Activated naive CD4-positive, alpha-beta T cell treated with anti-CD3 and anti-CD28 coated beads, Interleukin-2, amount 50 U/mL, for 24 hours (primary cell): Measurements from ENCODE around the gene GRAP.

Experiments used
- H3K27ac Mint-ChIP-seq: one replicate; pipeline ENCODE4 v1.8.0; 2021; ENCODE audit warnings: mild to moderate bottlenecking, mixed read lengths
- H3K27me3 Mint-ChIP-seq: one replicate; pipeline ENCODE4 v1.8.0; 2021; ENCODE audit warnings: mixed read lengths
- H3K36me3 Mint-ChIP-seq: one replicate; pipeline ENCODE4 v1.8.0; 2021; ENCODE audit warnings: mixed read lengths
- H3K4me1 Mint-ChIP-seq: one replicate; pipeline ENCODE4 v1.8.0; 2021; ENCODE audit warnings: mixed read lengths
- H3K4me3 Mint-ChIP-seq: one replicate; pipeline ENCODE4 v1.8.0; 2021; ENCODE audit warnings: mild to moderate bottlenecking, mixed read lengths
- H3K9me3 Mint-ChIP-seq: one replicate; pipeline ENCODE4 v1.8.0; 2021; ENCODE audit warnings: mixed read lengths

GRAP gene

GRCh38 chr17:19014628-19015215 lies 32.0 kb downstream of the GRAP start:
- peaks cover 16% of the 10 kb centered on the region for H3K4me1 Mint-ChIP-seq
- no peaks in the 10 kb centered on the region for H3K27me3 Mint-ChIP-seq
- H3K36me3 Mint-ChIP-seq = no peaks in the 10 kb centered on the region
- H3K27ac Mint-ChIP-seq = no peak overlapping the region
- no peak overlapping the region for H3K4me3 Mint-ChIP-seq
- H3K9me3 Mint-ChIP-seq = no peaks in the 10 kb centered on the region

GRCh38 chr17:19013806-19014627 lies 32.7 kb downstream of the GRAP start:
- Mint-ChIP-seq H3K4me3 (no peak overlapping the region), H3K27me3 (no peaks in the 10 kb centered on the region), H3K9me3 (no peaks in the 10 kb centered on the region), H3K27ac (no peak overlapping the region), H3K36me3 (no peaks in the 10 kb centered on the region), H3K4me1 (peaks cover 14% of the 10 kb centered on the region)

GRCh38 chr17:19013226-19013625 lies 33.5 kb downstream of the GRAP start:
- Mint-ChIP-seq H3K9me3 (no peaks in the 10 kb centered on the region), H3K27ac (no peak overlapping the region), H3K36me3 (no peaks in the 10 kb centered on the region), H3K4me1 (peaks cover 11% of the 10 kb centered on the region), H3K4me3 (no peak overlapping the region), H3K27me3 (no peaks in the 10 kb centered on the region)

- Mint-ChIP-seq H3K36me3 (no peaks in the 10 kb centered on the region), H3K4me1 (peaks cover 8% of the 10 kb centered on the region), H3K4me3 (no peak overlapping the region), H3K27ac (peak overlapping the region; percentile 80), H3K9me3 (no peaks in the 10 kb centered on the region), H3K27me3 (no peaks in the 10 kb centered on the region)
These were observed 34.3 kb downstream of the GRAP start for GRCh38 chr17:19012171-19013080.

GRCh38 chr17:19011581-19011980 lies 35.2 kb downstream of the GRAP start:
- Mint-ChIP-seq H3K4me1 (peaks cover under 1% of the 10 kb centered on the region), H3K27ac (no peak overlapping the region), H3K4me3 (no peak overlapping the region), H3K9me3 (no peaks in the 10 kb centered on the region), H3K36me3 (no peaks in the 10 kb centered on the region), H3K27me3 (no peaks in the 10 kb centered on the region)

- Mint-ChIP-seq H3K27ac (no peak overlapping the region), H3K4me1 (no peaks in the 10 kb centered on the region)
These were observed 35.8 kb downstream of the GRAP start for GRCh38 chr17:19010729-19011505.

GRCh38 chr17:19009970-19010369 lies 36.8 kb downstream of the GRAP start:
- Mint-ChIP-seq H3K4me3 (no peak overlapping the region), H3K27me3 (no peaks in the 10 kb centered on the region), H3K4me1 (no peaks in the 10 kb centered on the region), H3K36me3 (no peaks in the 10 kb centered on the region), H3K27ac (no peak overlapping the region), H3K9me3 (no peaks in the 10 kb centered on the region)

More at GRCh38 chr17:19010729-19011505, 35.8 kb downstream of the GRAP start:
- no peaks in the 10 kb centered on the region for H3K36me3 Mint-ChIP-seq
- no peak overlapping the region for H3K4me3 Mint-ChIP-seq
- H3K9me3 Mint-ChIP-seq = no peaks in the 10 kb centered on the region
- H3K27me3 Mint-ChIP-seq = no peaks in the 10 kb centered on the region

GRCh38 chr17:19006698-19007097 lies 40.1 kb downstream of the GRAP start:
- Mint-ChIP-seq H3K36me3 (peaks cover 3% of the 10 kb centered on the region), H3K4me3 (no peak overlapping the region), H3K27ac (no peak overlapping the region), H3K9me3 (no peaks in the 10 kb centered on the region), H3K4me1 (peaks cover 14% of the 10 kb centered on the region), H3K27me3 (no peaks in the 10 kb centered on the region)

GRCh38 chr17:19005789-19006430 lies 40.8 kb downstream of the GRAP start:
- Mint-ChIP-seq H3K27me3 (no peaks in the 10 kb centered on the region), H3K27ac (peak overlapping the region; percentile 51), H3K4me1 (peaks cover 17% of the 10 kb centered on the region), H3K36me3 (peaks cover 5% of the 10 kb centered on the region), H3K9me3 (no peaks in the 10 kb centered on the region), H3K4me3 (peak overlapping the region; percentile 47)

- Mint-ChIP-seq H3K4me1 (peaks cover 17% of the 10 kb centered on the region), H3K9me3 (no peaks in the 10 kb centered on the region), H3K4me3 (peak overlapping the region; percentile 69), H3K27ac (peak overlapping the region; percentile 93), H3K27me3 (no peaks in the 10 kb centered on the region), H3K36me3 (peaks cover 5% of the 10 kb centered on the region)
These were observed 41.5 kb downstream of the GRAP start for GRCh38 chr17:19005137-19005773.

- Mint-ChIP-seq H3K4me3 (peak within 1 kb of the TSS; percentile 91), H3K4me1 (peaks cover 17% of the 10 kb centered on the region), H3K27me3 (no peaks in the 10 kb centered on the region), H3K27ac (peak within 1 kb of the TSS; percentile 93), H3K36me3 (peaks cover 5% of the 10 kb centered on the region), H3K9me3 (no peaks in the 10 kb centered on the region)
These were observed 42.2 kb downstream of the GRAP start, which contains the start of gene FAM83G for GRCh38 chr17:19004421-19005136. Gene FAM83G (minus strand): TSS chr17:19004764. CDS start chr17:19004041, 723 bp downstream.

- Mint-ChIP-seq H3K27me3 (no peaks in the 10 kb centered on the region), H3K27ac (peak overlapping the region; percentile 91), H3K36me3 (peaks cover 5% of the 10 kb centered on the region), H3K4me1 (peaks cover 17% of the 10 kb centered on the region), H3K9me3 (no peaks in the 10 kb centered on the region), H3K4me3 (peak overlapping the region; percentile 91)
These were observed 43.0 kb downstream of the GRAP start for GRCh38 chr17:19003543-19004420.
